Left lung (tissue), 10 donors: Measurements from ENCODE around the gene TYSND1. TPM values are rescaled to one million over a fixed set of nuclear protein-coding genes. Genes with fewer than 3 reads are reported as not detected.

Experiments used
- ATAC-seq: fragments of 200-7000 bp; cut with Tn5 transposase; one replicate; pipeline ENCODE4 v1.9.1; 2020; ENCODE audit warnings: moderate library complexity
- DNase-seq, 4 donors: peaks; one replicate each; pipeline ENCODE4 v3.0.0-alpha.2; 2013 to 2020
- H3K27ac ChIP-seq, 2 donors: fragments of 200-600 bp; sonication (generic) in 1 of 2; one replicate each; pipeline versions ENCODE4 v1.5.0 to v1.8.0; 2020 to 2021
- H3K27me3 ChIP-seq, 2 donors: fragments of 200-600 bp; sonication (generic) in 1 of 2; one replicate each; pipeline versions ENCODE4 v1.5.0 to v1.8.0; 2020 to 2021
- H3K36me3 ChIP-seq, 2 donors: fragments of 200-600 bp; sonication (generic) in 1 of 2; one replicate each; pipeline versions ENCODE4 v1.5.0 to v1.8.0; 2020 to 2021
- H3K4me1 ChIP-seq, 2 donors: fragments of 200-600 bp; one replicate each; pipeline ENCODE4 v1.8.0; 2021
- H3K4me3 ChIP-seq, 2 donors: fragments of 200-600 bp; sonication (generic) in 1 of 2; one replicate each; pipeline versions ENCODE4 v1.5.0 to v1.8.0; 2020 to 2021; ENCODE audit warnings: mild to moderate bottlenecking in 1 of 2
- H3K9me3 ChIP-seq, 2 donors: fragments of 200-600 bp; sonication (generic) in 1 of 2; one replicate each; pipeline versions ENCODE4 v1.5.0 to v1.8.0; 2020 to 2021
- intact Hi-C, 2 donors: fragments of 100-400 bp; cut with DNase I; formaldehyde crosslinking; loops; one replicate each; pipeline versions ENCODE4 v1.11.2 to v1.14.2; 2022
- polyA plus RNA-seq, 6 donors: library from polyadenylated mRNA; unstranded; fragments of 120-200 nt; gene quantifications; one replicate each; pipeline ENCODE4 v1.2.1, GENCODE V29; 2013; ENCODE audit not compliant: insufficient read length in 6 of 6
- total RNA-seq, 2 donors: library from RNA; stranded (reverse); fragmentation: NEBNext Ultra II Directional; extraction: Animal tissue kit (Norgen Biotek cat#: 25700); gene quantifications; one replicate each; pipeline ENCODE4 v1.2.1, GENCODE V29; 2021
- TF ChIP-seq, protein P1 (sequence below), 2 donors: fragments of 200-600 bp; sonication (generic) in 1 of 2; IDR thresholded peaks; one replicate each; pipeline versions ENCODE4 v1.5.0 to v1.8.0; 2021; ENCODE audit warnings: antibody characterized with exemption in 2 of 2
- donor health status: DM: no; HTN: yes; CAD: no.
- donor health status: DM: no; HTN: no; CAD: no.

The TYSND1 gene
- total and polyA plus RNA-seq, 8 donors: 10.2 to 14.5 (median 12.7) TPM

DNA sequence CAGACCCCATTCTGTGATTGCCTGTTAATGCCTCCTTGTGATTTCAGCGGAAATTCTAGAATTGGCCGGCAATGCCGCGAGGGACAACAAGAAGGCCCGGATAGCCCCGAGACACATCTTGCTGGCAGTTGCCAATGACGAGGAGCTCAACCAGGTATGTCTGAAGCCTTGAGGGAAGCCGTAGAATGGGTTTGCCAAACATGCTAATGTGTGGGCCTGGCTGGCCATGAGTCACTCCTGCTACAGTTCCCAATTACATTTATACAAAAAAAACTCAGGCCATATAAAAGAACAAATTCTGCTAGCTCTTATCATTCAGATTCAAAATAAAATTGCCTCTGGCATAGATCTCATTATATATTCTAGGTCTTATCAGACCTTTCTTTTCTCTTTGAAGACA, 56.5 kb downstream of the TYSND1 start:
- H3K4me1 ChIP-seq: no peaks in the 10 kb centered on the region
- H3K27me3 ChIP-seq: no peaks in the 10 kb centered on the region
- H3K9me3 ChIP-seq: no peaks in the 10 kb centered on the region
- ATAC-seq: no peak
- DNase-seq: no peak
- no peak overlapping the region for H3K27ac ChIP-seq
- TF ChIP-seq, protein P1, sequence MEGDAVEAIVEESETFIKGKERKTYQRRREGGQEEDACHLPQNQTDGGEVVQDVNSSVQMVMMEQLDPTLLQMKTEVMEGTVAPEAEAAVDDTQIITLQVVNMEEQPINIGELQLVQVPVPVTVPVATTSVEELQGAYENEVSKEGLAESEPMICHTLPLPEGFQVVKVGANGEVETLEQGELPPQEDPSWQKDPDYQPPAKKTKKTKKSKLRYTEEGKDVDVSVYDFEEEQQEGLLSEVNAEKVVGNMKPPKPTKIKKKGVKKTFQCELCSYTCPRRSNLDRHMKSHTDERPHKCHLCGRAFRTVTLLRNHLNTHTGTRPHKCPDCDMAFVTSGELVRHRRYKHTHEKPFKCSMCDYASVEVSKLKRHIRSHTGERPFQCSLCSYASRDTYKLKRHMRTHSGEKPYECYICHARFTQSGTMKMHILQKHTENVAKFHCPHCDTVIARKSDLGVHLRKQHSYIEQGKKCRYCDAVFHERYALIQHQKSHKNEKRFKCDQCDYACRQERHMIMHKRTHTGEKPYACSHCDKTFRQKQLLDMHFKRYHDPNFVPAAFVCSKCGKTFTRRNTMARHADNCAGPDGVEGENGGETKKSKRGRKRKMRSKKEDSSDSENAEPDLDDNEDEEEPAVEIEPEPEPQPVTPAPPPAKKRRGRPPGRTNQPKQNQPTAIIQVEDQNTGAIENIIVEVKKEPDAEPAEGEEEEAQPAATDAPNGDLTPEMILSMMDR (IDR thresholded peaks at IDR 0.05): no peak
- peaks cover 0 to 15% of the 10 kb centered on the region in 2 donors for H3K36me3 ChIP-seq
- intact Hi-C loops: no loop called here
- H3K4me3 ChIP-seq: no peak overlapping the region

DNA sequence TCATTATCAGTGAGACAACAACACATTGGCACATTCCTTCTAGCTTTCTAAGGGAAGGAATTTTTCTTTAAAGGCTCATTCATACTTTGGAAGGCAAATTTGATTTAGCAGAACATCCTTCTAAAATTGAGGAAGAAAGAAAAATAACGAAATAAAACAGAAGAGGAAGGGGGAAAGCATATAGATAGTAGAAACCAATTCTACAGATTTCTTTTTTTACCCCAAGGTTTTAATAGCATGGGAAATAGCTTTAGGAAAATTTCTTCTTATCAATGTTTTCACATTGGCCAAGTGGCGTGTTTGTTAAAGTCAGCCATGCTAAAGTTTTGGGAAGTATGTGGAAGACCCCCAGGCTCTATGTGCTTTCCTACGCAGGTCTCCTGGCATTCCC, 58.2 kb downstream of the TYSND1 start:
- intact Hi-C loops: no loop called here
- H3K9me3 ChIP-seq: no peaks in the 10 kb centered on the region
- DNase-seq (no peak), ATAC-seq (no peak)
- H3K27ac ChIP-seq: no peak overlapping the region
- H3K27me3 ChIP-seq: no peaks in the 10 kb centered on the region
- no peak overlapping the region for H3K4me3 ChIP-seq
- H3K36me3 ChIP-seq: peaks cover 0 to 2% of the 10 kb centered on the region in 2 donors
- H3K4me1 ChIP-seq: no peaks in the 10 kb centered on the region
- TF ChIP-seq, protein P1 (IDR thresholded peaks at IDR 0.05): no peak

Other genes with a start within 250 kb of the TYSND1 start
- 10 to 100 TPM in 1 of 2 donors, 1 to 10 TPM in 1; 8.1 to 13.9 TPM for gene MACROH2A2, start 93.9 kb downstream of the TYSND1 start, total RNA-seq
- gene MACROH2A2, start 93.9 kb downstream of the TYSND1 start, polyA plus RNA-seq: 10 to 100 TPM; 69.4 to 78.7 (median 73.7) TPM
- gene AIFM2, start 13.9 kb downstream of the TYSND1 start, total RNA-seq: 10 to 100 TPM; 16.1 to 17.5 TPM
- 1 to 10 TPM; 6.0 to 8.1 (median 6.3) TPM for gene AIFM2, start 13.9 kb downstream of the TYSND1 start, polyA plus RNA-seq
- 100 to 1,000 TPM; 165 to 219 TPM for gene SAR1A, start 23.8 kb upstream of the TYSND1 start, total RNA-seq
- 100 to 1,000 TPM in 5 of 6 donors, 10 to 100 TPM in 1; 94.5 to 130 (median 124) TPM for gene SAR1A, start 23.8 kb upstream of the TYSND1 start, polyA plus RNA-seq
- gene PPA1, start 86.7 kb upstream of the TYSND1 start, total RNA-seq: 100 to 1,000 TPM; 223 to 231 TPM
- 100 to 1,000 TPM; 102 to 143 (median 117) TPM for gene PPA1, start 86.7 kb upstream of the TYSND1 start, polyA plus RNA-seq
- gene NPFFR1, start 137.3 kb upstream of the TYSND1 start, total RNA-seq: under 1 TPM; 0.20 to 0.21 TPM
- gene NPFFR1, start 137.3 kb upstream of the TYSND1 start, polyA plus RNA-seq: under 1 TPM; 0.24 to 0.80 (median 0.53) TPM
- 10 to 100 TPM; 22.9 to 26.6 TPM for gene LRRC20, start 235.9 kb upstream of the TYSND1 start, total RNA-seq
- 10 to 100 TPM; 11.5 to 16.8 (median 13.7) TPM for gene LRRC20, start 235.9 kb upstream of the TYSND1 start, polyA plus RNA-seq